COLO829 (cell line): ENCODE measurements around the gene POU2AF1.

ENCODE experiments used
- DNase-seq: peaks from one replicate; pipeline ENCODE4 v3.0.0; 2012; ENCODE audit warnings: low spot score

Gene POU2AF1

DNA sequence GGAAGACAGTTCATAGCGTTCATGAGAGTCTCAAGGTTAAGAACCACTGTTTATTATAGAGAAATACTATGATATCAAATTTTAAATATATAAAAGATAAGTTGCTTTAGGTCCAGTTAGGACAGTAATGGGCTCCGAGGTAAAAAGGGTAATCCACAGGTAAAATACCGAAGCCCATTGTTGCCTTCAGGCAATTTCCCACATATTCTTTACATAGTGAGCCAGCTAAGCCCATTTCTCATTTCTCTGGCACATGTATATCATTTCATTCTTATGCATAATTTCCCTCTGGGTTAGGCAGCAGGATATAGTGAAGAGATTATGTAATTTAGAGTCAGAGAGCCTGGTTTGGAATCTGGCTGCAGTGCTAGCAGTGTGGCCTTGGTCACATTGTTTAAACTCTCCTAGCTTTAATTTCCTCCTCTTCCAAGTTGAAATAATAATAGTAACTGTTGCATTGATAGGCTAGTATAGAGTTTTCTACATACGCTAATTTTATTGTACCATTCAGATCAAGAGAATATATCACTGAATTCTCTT, 7.6 kb upstream of the POU2AF1 start:
- DNase-seq, result no peak

GRCh38 chr11:111384494-111384893, 5.4 kb upstream of the POU2AF1 start:
- no peak for DNase-seq

GRCh38 chr11:111382451-111382850, 3.4 kb upstream of the POU2AF1 start:
- no peak for DNase-seq

- no peak for DNase-seq
Observed at GRCh38 chr11:111379602-111380136, 594 bp upstream of the POU2AF1 start.

DNA sequence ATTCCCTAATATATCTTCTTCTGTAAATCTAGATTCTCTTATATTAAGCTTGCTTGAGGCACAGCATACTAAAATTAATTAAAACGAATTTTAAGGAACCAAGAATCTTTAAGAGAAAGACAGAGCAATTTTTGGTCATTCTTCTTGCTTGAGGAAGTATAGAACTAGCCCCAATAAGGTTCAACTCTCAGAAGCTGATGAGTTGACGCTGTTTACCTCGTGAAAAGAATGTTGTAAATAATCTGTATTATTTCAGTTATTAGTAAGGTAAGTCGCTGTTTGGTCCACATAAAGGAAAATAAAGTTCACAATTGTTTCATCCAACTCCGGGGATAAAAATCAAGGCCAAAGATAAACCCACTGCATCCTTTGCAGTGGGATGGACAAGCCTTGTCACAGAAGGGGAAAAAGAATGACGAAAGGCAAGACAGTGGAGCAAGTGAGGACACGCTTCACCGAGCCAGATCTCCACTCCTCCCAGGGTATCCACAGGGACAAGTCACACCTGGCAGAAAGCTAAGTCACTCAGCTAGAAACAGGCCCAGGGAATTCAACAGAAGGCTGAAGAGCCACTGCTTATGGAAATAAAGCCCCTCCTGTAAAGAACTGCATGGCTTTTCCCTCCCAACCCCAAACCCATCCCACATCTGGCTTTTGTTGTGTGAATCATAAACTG, 752 bp downstream of the POU2AF1 start:
- DNase-seq, result no peak

- no peak for DNase-seq
Observed at GRCh38 chr11:111376181-111376871, 2.7 kb downstream of the POU2AF1 start.

- DNase-seq, result no peak
Observed at GRCh38 chr11:111373590-111373989, 5.5 kb downstream of the POU2AF1 start.

DNA sequence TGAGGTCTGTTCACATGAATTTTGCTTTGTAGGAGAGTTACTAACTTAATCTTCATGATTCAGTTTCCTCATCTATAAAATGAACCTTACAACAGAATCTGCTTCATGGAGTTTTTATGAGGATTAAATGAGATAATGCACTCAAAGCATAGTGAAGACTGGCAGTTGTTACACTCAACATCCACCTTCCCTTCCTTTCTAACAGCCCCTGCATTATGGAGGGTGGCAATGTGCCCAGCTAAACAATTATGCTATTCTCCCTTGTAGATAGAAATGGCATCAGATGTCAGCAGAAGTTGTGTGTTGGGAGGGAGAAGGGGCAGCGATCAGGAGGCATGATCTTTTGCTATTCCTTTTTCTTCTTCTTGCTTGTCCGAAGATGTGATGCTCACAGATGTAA, 6.5 kb downstream of the POU2AF1 start:
- DNase-seq, result peak; percentile 29

DNA sequence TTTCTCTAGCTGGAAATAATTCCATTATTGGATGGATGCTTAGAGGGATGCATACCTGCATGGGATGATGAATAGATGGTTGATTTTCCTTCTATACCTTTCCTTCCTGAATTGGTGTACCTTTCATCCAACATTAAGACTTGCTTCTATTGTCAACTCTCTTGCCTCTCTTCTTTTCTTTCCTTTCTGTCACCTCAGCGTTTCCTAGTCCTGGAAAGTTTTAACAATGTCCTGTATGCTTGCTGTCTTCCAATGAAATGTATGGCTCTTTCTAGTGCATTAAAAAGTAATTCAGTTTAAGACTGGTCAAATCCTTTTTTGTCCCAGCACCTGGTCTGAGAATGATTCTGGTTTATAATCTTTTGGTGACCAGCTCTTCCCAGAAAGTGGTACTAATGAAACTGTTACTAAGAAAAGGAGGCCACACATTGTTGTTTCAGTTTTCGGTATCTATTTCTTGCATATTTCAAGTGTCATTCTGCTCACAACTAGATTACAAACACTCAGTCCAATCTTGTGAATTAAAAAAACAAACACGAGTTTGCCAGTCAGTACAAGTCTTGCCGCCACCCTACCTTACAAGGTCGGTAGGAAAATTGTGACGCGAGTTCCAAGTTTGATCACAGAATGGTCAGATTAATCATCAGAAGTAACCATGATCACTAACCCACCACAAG, 8.0 kb downstream of the POU2AF1 start:
- no peak for DNase-seq

DNA sequence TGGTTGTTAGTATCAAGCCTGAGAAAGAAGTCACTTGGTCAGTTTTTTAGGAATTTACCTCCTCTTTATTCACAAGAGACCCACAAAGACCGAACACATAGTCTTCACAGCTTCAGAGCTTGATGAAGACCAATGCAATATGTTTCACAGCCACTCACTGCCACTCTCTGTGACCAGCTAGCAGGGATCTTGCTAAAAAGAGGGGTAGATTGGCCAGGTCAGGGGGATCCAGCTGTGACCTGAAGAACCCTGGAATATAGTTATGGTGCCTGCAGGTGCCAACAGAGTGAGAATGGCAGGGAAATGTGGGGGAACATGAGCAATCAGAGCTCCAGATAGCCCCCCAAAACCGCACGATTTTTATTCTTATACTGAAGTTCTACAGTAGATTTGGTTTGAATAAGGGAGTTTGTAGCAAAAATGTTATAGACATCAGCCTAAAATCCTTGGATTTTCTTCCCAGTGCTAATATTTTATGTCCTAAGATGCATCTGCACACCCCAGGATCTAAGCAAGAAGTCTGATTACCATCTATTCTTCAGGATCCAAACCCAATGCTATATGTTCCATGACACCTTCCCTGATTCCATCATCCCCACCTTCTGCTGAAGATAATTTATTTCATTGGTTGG, 8.7 kb downstream of the POU2AF1 start:
- no peak for DNase-seq

DNA sequence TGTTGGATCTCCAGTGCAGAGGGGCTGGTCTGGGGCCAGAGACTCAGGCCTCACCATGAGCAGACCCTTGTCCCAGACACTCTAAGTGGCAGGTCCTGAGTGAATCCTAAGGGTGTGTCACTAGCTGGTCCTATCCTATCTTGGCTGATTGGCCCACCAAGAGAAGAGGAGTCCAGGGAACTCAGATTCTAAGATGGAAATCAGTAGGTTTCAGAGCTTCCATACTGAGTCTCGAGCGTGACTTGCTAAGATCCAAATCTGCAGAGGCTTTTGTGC, 10.9 kb downstream of the POU2AF1 start:
- no peak for DNase-seq

DNA sequence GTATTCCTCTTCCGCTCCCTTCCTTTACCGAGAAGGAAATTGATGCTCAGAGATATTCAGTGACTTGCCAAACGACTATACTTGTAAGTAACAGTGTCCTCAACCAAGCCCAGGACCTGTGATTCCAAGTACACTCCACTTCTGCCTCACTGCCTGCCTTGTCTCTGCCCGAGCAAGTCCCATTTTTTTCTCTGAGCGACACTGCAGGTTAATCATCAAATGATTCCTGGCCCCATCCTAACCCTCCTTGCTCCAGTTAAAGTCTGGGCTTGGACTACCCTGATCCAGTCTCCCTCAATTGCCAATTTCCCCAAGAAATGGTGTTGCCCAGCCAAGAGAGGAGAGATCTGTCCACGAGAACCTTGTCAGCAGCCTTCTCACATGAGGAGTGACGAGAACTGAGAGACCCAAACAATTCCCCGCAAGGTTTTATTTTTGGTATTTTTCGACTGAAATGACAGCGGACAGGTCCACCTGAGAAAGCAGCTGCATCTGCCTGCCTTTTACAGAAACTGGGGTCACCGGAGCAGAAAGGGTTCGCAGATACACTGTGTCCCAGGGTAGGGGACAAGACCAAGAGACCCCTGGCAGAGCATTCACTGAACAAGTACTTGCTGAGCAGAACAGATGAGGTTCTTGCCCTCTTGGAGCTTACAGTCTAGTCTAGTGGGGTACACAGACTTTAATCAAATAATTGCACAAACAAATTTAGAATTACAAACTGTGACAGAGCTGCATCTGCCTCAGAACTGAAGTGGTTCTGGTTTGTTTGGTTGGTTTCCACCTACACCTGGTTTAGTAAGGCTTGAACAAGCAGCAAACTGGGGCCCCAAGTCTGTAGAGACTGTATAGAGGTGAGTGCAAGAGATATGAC, 11.4 kb downstream of the POU2AF1 start:
- no peak for DNase-seq

- no peak for DNase-seq
Observed at GRCh38 chr11:111366560-111367410, 12.3 kb downstream of the POU2AF1 start.

- no peak for DNase-seq
Observed at GRCh38 chr11:111365722-111366559, 13.1 kb downstream of the POU2AF1 start.

GRCh38 chr11:111364503-111364902, 14.6 kb downstream of the POU2AF1 start:
- DNase-seq, result no peak

DNA sequence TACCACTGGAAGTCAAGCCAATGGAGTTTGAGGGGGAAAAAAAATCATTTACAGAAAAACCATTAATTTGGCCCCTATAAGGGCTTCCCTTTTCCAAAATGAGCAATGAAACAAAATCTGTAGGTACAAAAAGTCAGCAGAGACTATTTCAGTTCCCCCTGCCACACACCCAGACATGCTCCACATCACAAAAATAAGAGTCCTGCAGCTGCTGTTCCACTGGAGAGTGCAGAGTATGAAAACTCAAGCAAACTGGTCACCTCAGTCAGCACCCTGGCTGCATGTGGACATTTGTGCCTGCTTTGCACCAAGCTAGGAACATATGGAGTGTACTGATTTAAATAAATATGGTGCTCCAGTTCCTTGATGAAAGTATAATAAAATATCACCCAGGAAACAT, 15.1 kb downstream of the POU2AF1 start:
- DNase-seq, result no peak

- no peak for DNase-seq
Observed at GRCh38 chr11:111362887-111363411, 16.1 kb downstream of the POU2AF1 start.

DNA sequence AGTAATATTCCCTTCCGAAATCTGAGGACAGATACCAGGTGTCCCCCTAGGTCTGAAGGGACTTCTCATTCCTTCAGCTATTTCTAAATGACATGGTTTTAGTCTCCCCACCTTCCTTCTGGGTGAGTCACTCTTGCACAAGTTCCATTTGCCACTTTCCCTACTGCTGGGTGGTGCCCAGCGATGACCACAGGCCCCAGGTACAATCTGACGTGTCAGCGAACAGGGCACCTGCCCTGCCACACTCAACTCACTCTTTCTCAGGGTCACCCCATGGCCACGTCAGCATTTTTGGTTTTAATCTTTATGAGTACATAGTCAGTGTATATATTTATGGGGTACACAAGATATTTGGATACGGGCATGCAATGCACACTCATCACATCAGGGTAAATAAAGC, 17.2 kb downstream of the POU2AF1 start:
- DNase-seq, result no peak

DNA sequence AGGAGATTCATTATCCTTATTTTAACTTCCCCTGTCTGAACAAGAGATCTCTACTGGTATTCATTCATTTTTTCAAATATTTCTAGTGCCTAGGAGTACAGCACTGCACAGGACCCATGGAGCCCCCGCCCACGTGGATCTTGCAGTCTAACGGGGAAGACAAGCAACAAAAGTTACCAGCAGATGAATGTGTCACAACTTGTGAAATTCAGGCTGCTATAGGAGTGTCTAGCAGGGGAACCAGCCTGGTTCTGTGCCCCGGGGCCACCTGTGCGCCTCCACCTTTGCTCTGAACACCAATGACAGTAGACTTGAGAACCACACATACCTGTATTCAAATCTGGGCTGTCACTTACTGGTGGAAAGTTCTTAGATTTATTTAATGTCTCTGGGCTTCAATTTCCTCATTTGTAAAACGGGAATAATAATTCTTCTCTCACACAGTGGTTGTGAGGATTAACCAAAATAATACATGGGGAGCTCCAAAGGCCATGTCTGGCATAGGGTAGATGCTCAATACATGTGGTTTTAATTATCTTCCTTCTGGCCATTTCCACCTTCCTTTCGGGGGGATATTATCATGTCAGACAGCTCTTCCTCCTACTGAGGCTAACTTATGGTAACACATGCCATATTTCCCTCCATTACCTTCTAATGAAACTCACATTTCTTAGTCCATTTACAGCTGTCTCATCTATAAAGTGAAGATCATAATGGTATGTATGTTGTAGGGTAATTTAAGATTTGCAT, 17.8 kb downstream of the POU2AF1 start:
- DNase-seq, result no peak
